NT2/D1 (cell line): Measurements from ENCODE around the gene CCDC54.

Experiments
- DNase-seq: peaks from one replicate; pipeline ENCODE4 v3.0.0-alpha.2; 2011; ENCODE audit warnings: low read depth, low spot score
- H3K27me3 ChIP-seq: 2 replicates; pipeline ENCODE4 v1.6.0; 2011; ENCODE audit warnings: mild to moderate bottlenecking; ENCODE audit not compliant: insufficient read length, insufficient read depth
- H3K36me3 ChIP-seq: 2 replicates; pipeline ENCODE4 v1.6.1; 2011; ENCODE audit warnings: mild to moderate bottlenecking, low read length, mixed read lengths; ENCODE audit not compliant: insufficient read depth, insufficient read length
- H3K4me1 ChIP-seq: 2 replicates; pipeline ENCODE4 v1.5.1; 2011; ENCODE audit not compliant: insufficient read depth, insufficient read length
- H3K4me3 ChIP-seq: 2 replicates; pipeline ENCODE4 v1.5.1; 2011; ENCODE audit warnings: low read depth; ENCODE audit not compliant: insufficient read length
- H3K9ac ChIP-seq: 2 replicates; pipeline ENCODE4 v1.6.0; 2011; ENCODE audit warnings: low read depth; ENCODE audit not compliant: insufficient read length
- H3K9me3 ChIP-seq: 2 replicates; pipeline ENCODE4 v1.5.1; 2011; ENCODE audit warnings: mild to moderate bottlenecking, low read length; ENCODE audit not compliant: insufficient read depth
- SUZ12 ChIP-seq: IDR thresholded peaks from 2 replicates; pipeline ENCODE4 v1.6.1; 2011; ENCODE audit not compliant: insufficient read length, insufficient read depth; ENCODE audit errors: extremely low read depth
- YY1 ChIP-seq: IDR thresholded peaks from 2 replicates; pipeline ENCODE4 v1.6.1; 2011; ENCODE audit not compliant: insufficient read length, insufficient read depth
- ZNF274 ChIP-seq: IDR thresholded peaks from 2 replicates; pipeline ENCODE4 v1.6.1; 2011; ENCODE audit warnings: mild to moderate bottlenecking, low read depth, low read length

Gene CCDC54

DNA sequence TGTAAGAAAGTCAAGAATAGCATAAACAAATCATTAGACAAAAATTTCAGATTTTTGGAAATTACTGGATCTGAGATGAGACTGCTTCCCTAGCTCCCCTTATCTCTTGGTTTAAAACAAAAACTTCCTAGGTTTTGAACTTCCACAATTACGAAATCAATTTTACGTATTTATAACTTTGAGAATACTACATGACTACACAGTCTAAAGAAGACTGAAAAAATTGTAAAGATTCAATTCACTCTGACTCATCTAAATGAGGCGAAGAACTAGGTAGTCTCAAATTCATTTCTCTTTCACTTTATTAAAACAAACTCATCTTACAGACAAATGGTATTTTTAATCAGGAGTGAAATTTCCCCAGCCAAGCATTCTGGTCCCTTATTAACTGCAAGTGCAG, 10.3 kb downstream of the CCDC54 start:
- no peak for TF ChIP-seq YY1
- no peak for TF ChIP-seq ZNF274
- no peak for TF ChIP-seq SUZ12
- no peak overlapping the region for H3K9ac ChIP-seq
- no peaks in the 10 kb centered on the region for H3K9me3 ChIP-seq
- H3K4me1 ChIP-seq, result no peaks in the 10 kb centered on the region
- H3K4me3 ChIP-seq, result no peak overlapping the region
- DNase-seq, result no peak
- no peaks in the 10 kb centered on the region for H3K36me3 ChIP-seq
- H3K27me3 ChIP-seq, result no peaks in the 10 kb centered on the region

DNA sequence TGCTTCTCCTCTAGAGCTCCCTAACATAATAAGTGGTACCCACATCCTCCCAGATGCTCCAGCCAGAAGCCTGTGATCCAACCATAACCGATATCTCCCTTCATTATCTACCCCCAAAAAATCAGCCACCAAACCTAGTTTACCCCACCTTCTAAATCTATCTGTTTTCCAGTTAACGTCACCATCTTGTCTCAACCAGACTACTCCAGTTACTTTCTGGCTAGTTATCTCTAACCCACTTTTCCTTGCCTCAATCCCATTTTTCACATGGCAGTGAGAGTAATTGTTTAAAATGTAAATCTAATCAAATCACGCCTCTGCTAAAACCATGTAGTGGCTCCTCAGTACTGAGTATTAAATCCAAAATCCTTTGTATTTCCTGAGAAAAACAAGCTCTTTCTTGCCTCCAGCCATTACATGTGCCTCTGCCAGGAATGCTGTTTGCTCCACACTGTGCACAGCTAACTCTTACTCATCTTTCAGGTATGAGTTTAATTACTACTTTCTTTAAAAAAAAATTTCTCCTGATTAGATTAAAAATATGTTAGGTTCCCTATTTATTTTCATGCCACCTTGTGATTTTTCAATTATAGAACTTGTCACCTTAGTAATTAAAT, 15.4 kb downstream of the CCDC54 start:
- no peak for TF ChIP-seq SUZ12
- no peak for TF ChIP-seq YY1
- no peak for TF ChIP-seq ZNF274
- no peaks in the 10 kb centered on the region for H3K36me3 ChIP-seq
- DNase-seq, result no peak

DNA sequence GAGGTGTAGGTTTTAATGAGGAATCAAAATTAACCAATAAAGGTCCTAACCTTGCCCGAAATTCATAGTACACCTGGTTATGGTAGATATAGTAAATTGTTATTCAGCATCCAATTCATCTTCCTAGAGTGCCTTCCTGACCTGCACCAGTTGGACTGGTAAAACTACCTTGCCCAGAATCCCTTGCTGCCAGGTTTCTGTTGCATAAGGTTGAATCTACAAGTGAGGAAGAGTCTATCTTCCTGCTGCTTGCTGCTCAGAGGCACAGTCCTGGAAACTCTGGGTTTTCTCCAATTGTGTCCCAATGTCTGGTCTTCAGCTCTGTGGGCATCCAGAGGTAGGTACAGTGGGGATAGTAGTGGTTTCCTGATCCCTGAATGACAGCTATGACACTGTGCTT, 17.3 kb downstream of the CCDC54 start:
- H3K4me3 ChIP-seq, result no peak overlapping the region
- H3K4me1 ChIP-seq, result no peaks in the 10 kb centered on the region

More for the DNA sequence above, 15.4 kb downstream of the CCDC54 start:
- no peaks in the 10 kb centered on the region for H3K27me3 ChIP-seq
- H3K4me3 ChIP-seq, result no peak overlapping the region
- no peaks in the 10 kb centered on the region for H3K4me1 ChIP-seq
- no peaks in the 10 kb centered on the region for H3K9me3 ChIP-seq
- H3K9ac ChIP-seq, result no peak overlapping the region

DNA sequence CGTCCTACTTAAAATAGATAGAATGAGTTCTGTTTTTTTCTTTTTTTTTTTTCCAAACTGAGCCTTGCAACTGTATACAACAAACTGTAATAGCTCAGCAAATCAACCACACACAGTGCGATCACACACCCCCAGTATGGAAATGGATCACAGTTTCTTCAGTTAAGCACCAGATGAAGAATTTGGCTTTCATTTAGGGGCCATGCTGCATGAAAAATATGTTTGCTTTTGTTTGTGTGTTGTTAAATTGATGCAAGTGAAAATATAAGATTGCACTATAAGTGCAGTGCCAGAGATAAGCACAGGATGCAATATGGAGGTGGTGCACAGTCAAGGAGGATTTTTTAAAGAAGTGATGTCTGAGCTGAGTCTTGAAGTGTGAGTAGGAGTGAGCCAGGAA, 17.8 kb downstream of the CCDC54 start:
- Histone ChIP-seq H3K4me3 (no peak overlapping the region), H3K36me3 (no peaks in the 10 kb centered on the region), H3K27me3 (no peaks in the 10 kb centered on the region), H3K4me1 (no peaks in the 10 kb centered on the region), H3K9ac (no peak overlapping the region), H3K9me3 (no peaks in the 10 kb centered on the region)
- no peak for TF ChIP-seq ZNF274
- TF ChIP-seq SUZ12, result no peak
- no peak for TF ChIP-seq YY1
- no peak for DNase-seq

More for the DNA sequence above, 17.3 kb downstream of the CCDC54 start:
- Histone ChIP-seq H3K9ac (no peak overlapping the region), H3K36me3 (no peaks in the 10 kb centered on the region), H3K27me3 (no peaks in the 10 kb centered on the region), H3K9me3 (no peaks in the 10 kb centered on the region)
- no peak for DNase-seq
- TF ChIP-seq ZNF274 (no peak), SUZ12 (no peak), YY1 (no peak)

DNA sequence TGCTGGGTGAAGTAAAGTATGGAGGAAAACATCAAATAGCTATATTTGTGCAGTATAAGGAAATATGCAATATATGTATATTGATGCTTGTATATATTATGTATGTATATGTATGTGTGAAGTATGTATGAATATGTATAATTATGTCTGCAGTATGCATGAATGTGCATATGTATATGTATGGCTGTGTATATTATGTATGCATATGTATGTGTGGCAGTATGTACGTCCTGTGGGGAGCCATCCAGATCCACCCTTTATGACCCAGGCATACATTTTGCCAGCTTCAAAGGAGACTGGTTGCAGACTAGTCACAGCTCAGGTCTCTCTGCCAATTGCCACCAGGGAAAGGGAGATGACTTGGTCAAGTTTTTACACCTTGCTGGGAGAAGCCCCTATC, 24.1 kb downstream of the CCDC54 start:
- Histone ChIP-seq H3K9me3 (no peaks in the 10 kb centered on the region), H3K4me1 (no peaks in the 10 kb centered on the region), H3K4me3 (no peak overlapping the region), H3K27me3 (no peaks in the 10 kb centered on the region), H3K9ac (no peak overlapping the region), H3K36me3 (no peaks in the 10 kb centered on the region)
- no peak for DNase-seq
- TF ChIP-seq YY1, result no peak
- no peak for TF ChIP-seq ZNF274
- TF ChIP-seq SUZ12, result no peak

DNA sequence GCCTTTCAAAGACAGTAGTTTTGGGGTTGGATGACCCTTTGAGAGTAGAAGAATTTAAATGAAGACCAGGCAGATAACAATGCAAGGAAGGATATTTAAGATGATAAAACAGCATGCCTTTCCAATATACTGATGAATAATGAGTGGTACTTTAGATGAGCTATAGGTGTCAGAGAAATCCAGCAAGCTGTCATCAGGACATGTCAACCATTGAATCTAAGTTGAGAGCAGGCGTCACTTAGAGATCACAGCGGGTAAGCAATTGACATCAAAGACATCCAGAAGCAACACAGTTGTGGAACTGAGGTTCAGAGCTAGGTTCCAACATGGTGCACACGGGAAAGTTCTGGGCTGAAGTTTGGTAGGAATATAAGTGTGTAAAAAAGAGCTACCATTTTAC, 25.0 kb downstream of the CCDC54 start:
- no peaks in the 10 kb centered on the region for H3K9me3 ChIP-seq
- no peaks in the 10 kb centered on the region for H3K27me3 ChIP-seq
- no peak for DNase-seq
- no peaks in the 10 kb centered on the region for H3K36me3 ChIP-seq
- no peak overlapping the region for H3K9ac ChIP-seq
- no peak for TF ChIP-seq SUZ12
- no peak for TF ChIP-seq YY1
- no peaks in the 10 kb centered on the region for H3K4me1 ChIP-seq
- no peak overlapping the region for H3K4me3 ChIP-seq

DNA sequence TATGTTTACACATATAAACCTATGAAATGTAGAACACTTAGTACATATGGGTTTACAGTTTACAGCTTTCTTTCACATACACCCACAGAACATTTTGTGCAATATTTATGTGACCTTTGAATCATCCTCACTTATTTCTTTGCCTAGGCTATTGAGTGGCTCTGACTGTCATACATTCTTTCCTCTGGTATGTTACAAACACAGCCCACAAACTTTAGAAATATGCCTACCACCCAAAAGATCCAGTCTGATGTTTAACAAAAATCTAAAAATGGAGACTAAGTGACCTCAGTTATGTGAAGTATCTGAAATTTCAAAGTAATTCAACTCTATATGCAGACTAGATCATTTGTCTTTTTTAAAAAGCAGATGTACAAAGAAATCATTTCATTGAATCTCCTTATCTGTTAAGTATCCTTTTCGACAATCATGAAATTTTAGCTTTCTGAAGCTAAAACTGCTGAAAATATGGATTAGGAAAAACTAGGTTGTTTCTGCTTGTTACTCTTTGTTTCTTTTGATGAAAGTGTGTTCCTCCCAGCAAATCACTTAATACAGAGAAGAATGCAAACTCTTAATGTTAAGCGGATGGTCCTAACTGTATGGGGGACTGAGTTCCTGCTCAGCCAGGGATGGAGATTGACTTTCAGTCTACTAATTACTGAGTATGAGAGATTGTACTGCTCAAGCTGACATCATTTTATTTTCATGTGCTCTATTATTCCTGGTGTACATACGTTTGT, 27.7 kb downstream of the CCDC54 start:
- TF ChIP-seq YY1 (no peak), SUZ12 (no peak)
- peaks cover 16% of the 10 kb centered on the region for H3K9me3 ChIP-seq
- no peak overlapping the region for H3K4me3 ChIP-seq
- H3K27me3 ChIP-seq, result no peaks in the 10 kb centered on the region
- no peak overlapping the region for H3K9ac ChIP-seq
- DNase-seq, result no peak
- H3K4me1 ChIP-seq, result no peaks in the 10 kb centered on the region
- no peaks in the 10 kb centered on the region for H3K36me3 ChIP-seq

DNA sequence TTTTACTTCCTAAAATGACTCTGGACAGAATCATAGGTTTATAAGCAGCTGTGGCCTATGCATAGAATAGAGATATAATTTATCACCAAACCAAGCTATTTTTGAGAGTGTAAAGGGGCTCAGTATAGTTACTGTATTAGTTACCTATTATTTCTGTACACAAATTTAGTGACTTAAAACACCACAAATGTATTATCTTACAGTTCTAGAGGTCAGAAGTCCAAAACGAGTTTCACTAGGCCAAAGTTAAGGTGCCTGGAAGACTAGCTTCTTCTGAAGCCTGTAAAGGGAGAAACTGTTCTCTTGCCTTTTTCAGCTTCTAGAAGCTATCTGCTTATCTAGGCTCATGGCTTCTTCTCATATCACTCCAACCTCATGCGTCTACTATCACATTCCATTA, 30.1 kb downstream of the CCDC54 start:
- no peaks in the 10 kb centered on the region for H3K27me3 ChIP-seq

More for the DNA sequence above, 30.1 kb downstream of the CCDC54 start:
- no peak for DNase-seq
- H3K36me3 ChIP-seq, result no peaks in the 10 kb centered on the region
- H3K4me1 ChIP-seq, result no peaks in the 10 kb centered on the region
- no peak overlapping the region for H3K4me3 ChIP-seq
- TF ChIP-seq YY1 (no peak), ZNF274 (no peak), SUZ12 (no peak)
- H3K9me3 ChIP-seq, result peaks cover 23% of the 10 kb centered on the region
- H3K9ac ChIP-seq, result no peak overlapping the region
